Measurements from ENCODE around the gene NFKBIB.
"Not testable (repeated sequence)": the region's sequence is repeated elsewhere in the genome, so short reads cannot be mapped to it uniquely, and the experiment has no call there.

NFKBIB gene, protein sequence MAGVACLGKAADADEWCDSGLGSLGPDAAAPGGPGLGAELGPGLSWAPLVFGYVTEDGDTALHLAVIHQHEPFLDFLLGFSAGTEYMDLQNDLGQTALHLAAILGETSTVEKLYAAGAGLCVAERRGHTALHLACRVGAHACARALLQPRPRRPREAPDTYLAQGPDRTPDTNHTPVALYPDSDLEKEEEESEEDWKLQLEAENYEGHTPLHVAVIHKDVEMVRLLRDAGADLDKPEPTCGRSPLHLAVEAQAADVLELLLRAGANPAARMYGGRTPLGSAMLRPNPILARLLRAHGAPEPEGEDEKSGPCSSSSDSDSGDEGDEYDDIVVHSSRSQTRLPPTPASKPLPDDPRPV

DNA sequence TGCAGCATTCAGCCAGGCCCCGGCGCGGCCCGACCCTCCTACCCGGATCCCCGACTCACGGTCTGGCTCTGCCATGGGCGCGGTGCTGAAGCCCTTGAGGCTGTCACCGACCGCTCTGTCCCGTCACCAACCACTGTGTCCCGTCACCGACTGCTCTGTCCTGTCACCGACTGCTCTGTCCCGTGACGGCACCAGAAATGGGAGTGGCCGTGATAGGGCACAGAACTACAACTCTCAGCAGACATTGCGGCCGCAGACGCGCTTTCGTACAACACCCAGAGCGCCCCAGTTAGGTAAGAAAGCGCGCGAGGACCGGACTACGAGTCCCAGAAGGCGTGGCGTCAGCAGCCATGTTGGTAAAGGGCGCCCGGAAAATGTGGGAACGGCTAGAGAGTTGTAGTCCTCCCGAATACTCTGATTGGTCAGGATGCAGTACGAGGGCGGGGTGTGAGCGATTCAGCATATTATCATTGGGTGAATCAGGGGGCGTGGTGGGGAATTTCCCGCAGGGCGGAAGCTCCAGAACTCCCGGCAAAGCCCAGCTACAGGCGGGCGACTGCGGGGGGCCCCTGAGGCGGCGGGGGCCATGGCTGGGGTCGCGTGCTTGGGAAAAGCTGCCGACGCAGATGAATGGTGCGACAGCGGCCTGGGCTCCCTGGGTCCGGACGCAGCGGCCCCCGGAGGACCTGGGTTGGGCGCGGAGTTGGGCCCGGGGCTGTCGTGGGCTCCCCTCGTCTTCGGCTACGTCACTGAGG, at the start of gene NFKBIB, which contains the start of gene SIRT2:
TSS of gene NFKBIB (plus strand) at position 523 of the 755 bp plus-strand sequence. CDS start at position 587, 64 bp downstream.
TSS of gene SIRT2 (minus strand) at position 172 of the 755 bp plus-strand sequence. CDS start at position 75, 97 bp downstream.
- DNase-seq (ENCODE audit: low read depth in 1 of 2, low spot score in 1 of 2) = peak; percentile 92 to 95

DNA sequence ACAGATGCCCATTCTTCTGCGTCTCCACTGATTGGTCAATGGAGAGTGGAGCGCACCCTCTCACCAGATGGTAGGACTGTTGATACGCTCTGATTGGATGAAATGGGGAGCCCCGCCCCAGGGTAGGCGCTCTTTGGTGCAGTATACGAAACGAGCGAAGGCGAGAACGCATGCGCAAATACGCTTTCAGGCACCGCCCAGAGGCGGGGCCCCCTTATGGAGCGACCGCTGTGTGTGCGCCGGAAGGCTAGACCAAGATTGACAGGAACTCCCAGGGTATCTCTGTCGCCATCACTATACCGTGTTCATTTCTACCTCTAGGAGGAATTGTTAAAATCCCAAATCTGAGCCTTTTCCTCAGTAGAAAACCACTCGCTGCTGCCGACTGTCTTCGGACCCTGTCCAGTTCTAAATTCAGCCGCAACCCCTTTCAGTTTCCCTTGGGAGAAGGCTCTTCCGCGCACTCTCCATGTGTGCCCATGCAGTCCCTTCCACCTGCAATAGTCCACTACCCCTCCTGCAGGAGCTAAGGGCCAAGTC, 49.3 kb upstream of the NFKBIB start:
- peak; percentile 96 to 97 for DNase-seq (ENCODE audit: low read depth in 1 of 2, low spot score in 1 of 2)

DNA sequence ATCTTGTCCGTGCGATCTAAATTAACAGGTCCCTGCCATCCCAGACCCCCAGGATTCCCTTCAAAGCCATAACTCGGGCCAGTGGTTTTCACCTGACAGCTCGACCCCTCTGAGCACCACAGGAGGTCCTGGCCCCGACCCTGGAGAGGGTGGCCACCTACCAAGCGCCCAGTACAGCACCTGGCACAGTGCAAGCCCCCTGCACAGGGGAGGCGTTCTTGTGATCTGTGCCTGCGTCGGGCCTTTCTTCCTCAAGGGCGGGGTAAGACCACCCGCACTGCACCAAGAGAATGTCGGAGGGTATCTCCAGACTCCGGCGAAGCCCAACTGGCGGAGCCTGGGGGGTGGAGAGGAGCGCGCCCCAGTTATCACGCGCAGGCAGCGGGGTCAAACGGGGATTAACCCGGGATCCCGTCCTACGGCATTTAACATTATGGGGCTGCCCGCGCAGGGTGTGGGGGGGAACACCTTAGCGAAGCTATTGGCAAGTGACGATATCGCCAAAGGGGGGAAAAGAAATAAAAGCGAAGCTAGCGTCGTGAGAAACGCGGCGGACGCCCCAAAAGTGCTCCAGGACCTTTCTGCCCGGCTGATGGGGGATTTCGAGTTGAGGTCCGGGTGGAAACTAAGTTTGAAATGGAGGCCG, 48.7 kb upstream of the NFKBIB start:
- DNase-seq (ENCODE audit: low read depth in 1 of 2, low spot score in 1 of 2) = peak in 1 of 2 donors; percentile 24

DNA sequence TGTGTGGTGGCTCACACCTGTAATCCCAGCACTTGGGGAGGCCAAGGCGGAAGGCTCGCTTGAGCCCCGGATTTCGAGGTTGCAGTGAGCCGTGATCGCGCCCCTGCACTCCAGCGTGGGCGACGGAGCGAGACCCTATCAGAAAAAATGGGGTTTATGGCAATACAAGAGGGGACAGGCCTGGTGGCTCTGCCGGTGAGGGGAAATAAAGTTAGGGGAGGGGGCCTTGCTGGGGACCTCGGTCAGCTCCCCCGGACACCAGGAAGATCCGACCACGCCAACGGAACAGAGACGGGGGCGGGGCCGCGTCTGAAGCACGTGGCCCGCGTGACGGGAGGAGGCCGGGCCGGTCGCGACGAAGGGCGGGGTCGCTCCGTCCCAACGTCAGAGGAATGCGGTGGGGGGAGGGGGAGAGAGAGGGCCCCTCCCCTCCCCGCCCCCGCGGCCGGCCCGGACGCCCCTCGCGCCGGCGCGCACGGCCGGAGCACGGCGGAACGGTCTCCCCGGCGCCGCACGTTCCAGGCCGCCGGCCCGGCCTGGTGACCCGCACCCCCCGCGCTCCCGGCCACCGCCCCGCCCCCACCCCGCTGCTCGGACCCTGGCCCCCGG, 48.0 kb upstream of the NFKBIB start:
- peak; percentile 78 to 85 for DNase-seq (ENCODE audit: low read depth in 1 of 2, low spot score in 1 of 2)

DNA sequence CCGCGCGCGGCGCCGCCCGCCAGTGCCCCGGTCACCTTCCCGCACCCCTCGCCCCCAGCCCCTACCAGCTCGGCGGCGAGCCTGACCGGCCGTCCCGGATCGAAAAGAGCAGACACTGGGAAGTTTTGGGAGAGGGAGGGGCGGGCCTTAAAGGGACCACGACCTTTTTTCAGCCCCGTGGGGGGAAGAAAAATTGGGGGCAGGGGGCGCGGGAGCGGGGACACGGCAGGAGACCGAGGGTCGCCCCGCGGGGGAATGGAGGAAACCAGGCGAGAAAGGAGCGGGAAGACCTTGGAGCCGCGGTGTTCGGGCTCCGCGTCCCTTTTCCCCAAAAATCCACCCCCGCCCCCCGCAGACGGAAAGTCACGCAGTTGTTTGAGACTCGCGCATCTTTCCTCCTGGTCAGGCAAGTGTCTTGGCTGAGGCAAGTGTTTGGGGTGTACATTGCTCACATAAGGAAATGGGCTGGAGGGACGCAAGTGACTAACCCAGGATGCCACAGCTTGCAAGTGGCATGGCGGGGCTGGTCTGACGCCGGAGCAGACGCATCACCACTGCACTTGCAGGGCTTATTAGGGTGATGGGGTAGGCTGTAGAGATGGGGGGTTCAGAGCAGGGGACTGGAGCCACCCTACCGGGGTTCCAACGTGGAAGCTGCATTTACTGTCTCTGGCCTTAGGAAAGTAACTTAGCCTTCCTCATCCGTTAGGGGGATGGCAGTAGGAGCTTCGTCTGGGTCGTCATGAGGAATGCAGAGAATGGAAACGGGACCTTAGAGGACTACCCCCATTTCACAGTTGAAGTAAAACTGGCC, 47.3 kb upstream of the NFKBIB start:
- peak; percentile 27 to 30 for DNase-seq (ENCODE audit: low read depth in 1 of 2, low spot score in 1 of 2)

DNA sequence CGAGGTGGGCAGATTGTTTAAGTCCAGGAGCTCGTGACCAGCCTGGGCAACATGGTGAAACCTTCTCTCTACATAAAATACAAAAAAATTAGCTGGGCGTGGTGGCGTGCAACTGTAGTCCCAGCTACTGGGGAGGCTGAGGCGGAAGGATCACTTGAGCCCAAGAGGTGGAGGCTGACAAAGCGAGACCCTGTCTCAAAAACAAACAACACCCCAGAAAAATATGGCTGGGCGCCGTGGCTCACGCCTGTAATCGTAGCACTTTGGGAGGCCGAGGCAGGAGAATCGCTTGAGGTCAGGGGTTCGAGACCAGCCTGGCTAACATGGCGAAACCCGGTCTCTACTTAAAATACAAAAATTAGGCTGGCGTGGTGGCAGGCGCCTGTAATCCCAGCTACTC, 46.6 kb upstream of the NFKBIB start:
- no peak for DNase-seq (ENCODE audit: low read depth in 1 of 2, low spot score in 1 of 2)

DNA sequence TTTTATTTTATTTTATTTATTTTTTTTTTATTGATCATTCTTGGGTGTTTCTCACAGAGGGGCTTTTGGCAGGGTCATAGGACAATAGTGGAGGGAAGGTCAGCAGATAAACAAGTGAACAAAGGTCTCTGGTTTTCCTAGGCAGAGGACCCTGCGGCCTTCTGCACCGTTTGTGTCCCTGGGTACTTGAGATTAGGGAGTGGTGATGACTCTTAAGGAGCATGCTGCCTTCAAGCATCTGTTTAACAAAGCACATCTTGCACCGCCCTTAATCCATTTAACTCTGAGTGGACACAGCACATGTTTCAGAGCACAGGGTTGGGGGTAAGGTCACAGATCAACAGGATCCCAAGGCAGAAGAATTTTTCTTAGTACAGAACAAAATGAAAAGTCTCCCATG, 44.8 kb upstream of the NFKBIB start:
- DNase-seq (ENCODE audit: low read depth in 1 of 2, low spot score in 1 of 2) = not testable (repeated sequence)

DNA sequence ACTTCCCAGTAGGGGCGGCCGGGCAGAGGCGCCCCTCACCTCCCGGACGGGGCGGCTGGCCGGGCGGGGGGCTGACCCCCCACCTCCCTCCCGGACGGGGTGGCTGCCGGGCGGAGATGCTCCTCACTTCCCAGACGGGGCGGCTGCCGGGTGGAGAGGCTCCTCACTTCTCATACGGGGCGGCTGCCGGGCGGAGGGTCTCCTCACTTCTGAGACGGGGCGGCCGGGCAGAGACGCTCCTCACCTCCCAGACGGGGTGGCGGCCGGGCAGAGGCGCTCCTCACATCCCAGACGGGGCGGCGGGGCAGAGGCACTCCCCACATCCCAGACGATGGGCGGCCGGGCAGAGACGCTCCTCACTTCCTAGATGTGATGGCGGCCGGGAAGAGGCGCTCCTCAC, 44.0 kb upstream of the NFKBIB start:
- not testable (repeated sequence) for DNase-seq (ENCODE audit: low read depth in 1 of 2, low spot score in 1 of 2)

DNA sequence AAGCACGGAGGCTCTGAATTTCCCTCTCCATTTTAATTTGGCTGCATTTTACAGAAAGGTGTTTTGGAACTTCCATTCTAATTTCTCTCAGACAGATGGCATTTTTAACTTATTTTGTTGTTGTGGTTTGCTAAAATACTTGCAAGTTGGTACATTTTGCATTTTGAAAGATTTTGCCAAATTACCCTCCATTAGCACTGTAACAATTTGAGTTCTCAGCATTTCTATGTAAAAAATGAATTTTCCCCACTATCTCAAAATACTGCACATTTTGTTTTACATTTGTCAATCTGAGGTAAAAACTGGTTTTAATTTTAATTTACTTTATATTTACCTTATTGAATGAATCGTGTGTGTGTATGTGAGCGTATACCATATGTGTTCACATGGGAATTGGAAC, 43.0 kb upstream of the NFKBIB start:
- DNase-seq (ENCODE audit: low read depth in 1 of 2, low spot score in 1 of 2) = no peak

DNA sequence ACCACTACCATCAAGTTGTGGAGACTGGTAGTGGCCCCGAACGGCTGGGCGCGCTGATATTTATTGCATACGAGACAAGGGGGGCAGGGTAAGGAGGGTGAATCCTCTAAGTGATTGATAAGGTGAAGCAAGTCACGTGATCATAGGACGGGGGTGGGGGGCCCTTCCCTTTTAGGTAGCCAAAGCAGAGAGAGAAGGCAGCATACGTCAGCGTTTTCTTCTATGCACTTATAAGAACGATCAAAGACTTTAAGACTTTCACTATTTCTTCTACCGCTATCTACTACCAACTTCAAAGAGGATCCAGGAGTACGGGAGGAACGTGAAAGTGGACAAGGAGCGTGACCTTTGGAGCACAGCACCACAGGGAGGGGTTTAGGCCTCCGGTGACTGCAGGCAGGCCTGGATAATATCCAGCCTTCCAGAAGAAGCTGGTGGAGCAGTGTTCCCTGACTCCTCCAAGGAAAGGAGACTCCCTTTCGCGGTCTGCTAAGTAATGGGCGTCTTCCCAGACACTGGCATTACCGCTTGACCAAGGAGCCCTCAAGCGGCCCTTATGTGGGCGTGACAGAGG, 40.1 kb upstream of the NFKBIB start:
- not testable (repeated sequence) for DNase-seq (ENCODE audit: low read depth in 1 of 2, low spot score in 1 of 2)

DNA sequence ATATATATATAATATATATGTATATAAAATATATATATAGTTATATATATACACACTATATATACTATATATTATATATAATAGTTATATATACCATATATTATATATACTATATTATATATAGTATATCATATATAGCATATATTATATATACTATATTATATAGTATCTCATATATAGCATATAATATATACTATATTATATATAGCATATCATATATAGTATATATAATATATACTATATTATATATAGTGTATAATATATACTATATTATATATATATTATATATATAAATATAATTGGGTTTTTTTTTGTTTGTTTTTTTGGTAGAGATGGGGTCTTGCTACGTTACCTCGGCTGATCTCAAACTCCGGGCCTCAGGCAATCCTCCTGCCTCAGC, 38.4 kb upstream of the NFKBIB start:
- no peak for DNase-seq (ENCODE audit: low read depth in 1 of 2, low spot score in 1 of 2)

DNA sequence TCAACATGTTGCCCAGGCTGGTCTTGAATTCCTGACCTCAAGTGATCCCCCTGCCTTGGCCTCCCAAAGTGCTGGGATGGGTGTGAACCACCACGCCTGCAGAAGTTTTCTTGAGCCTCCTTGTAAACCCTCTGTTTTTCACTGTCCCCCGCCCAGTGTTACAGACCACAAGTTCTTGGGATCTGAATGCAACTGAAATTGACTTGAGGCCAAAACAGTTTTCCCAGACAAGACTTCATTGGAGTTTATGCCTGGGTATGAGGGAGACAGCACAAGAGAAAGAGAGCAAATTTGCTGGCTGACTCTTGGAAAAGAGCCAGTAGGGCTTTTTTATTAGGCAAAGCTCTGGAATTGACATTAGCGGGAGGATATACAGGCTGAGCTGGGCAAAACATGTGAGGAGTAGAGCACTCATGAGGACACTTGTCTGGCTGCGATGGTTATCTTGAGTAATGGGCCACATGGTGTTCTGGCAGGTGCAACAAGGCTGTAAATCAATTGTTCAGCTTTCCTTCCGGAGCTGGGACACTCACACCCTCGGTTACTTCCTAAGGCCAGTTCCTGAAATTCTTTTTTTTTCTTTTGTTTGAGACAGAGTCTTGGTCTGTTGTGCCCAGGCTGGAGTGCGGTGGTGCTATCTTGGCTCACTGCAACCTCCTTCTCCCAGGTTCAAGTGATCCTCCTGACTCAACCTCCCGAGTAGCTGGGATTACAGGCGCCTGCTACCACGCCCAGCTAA, 37.3 kb upstream of the NFKBIB start:
- DNase-seq (ENCODE audit: low read depth in 1 of 2, low spot score in 1 of 2) = no peak

DNA sequence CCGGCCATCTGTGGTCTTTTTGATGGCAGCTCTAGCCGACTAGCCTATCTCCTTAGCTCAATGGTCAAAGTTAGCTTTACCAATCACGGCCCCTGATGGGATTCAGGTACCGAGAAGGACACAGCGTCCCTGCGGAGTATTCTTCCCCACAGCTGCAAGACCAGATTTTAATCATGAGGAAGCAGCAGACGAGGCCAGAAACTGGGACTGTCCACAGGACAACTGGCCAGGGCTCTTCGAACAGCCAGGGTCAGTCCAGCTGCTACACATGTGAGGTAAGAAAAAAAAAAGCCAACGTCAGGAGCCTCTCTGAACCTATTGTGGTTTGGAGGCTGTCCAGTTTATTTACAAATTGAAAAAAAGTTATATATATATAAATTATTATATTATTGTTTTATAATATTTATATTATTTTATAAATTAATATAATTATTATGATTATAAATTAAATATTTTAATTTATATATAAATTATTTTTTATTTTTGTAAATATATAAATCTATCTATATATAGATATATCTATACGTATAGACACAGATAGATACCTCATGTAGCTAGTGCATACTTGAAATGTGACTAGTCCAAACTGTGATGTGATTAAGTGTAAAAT, 32.5 kb upstream of the NFKBIB start:
- no peak for DNase-seq (ENCODE audit: low read depth in 1 of 2, low spot score in 1 of 2)

DNA sequence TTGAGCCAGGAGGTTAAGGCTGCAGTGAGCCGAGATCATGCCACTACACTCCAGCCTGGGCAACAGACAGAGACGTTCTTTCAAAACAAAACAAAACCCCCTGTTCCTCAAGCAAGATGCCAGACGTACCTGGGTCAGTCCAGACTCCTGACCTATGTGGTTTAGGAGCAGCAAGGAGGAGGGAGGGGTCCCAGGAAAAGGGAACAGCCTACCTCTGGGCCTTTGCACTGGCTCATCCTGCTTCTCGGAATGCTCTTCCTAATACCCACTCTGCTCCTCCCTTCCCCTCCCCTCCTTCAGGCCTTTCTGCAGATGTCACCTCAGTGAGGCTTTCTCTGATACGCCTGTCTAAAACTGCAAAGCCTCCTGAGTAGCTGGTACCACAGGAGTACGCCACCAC, 31.2 kb upstream of the NFKBIB start:
- no peak for DNase-seq (ENCODE audit: low read depth in 1 of 2, low spot score in 1 of 2)

DNA sequence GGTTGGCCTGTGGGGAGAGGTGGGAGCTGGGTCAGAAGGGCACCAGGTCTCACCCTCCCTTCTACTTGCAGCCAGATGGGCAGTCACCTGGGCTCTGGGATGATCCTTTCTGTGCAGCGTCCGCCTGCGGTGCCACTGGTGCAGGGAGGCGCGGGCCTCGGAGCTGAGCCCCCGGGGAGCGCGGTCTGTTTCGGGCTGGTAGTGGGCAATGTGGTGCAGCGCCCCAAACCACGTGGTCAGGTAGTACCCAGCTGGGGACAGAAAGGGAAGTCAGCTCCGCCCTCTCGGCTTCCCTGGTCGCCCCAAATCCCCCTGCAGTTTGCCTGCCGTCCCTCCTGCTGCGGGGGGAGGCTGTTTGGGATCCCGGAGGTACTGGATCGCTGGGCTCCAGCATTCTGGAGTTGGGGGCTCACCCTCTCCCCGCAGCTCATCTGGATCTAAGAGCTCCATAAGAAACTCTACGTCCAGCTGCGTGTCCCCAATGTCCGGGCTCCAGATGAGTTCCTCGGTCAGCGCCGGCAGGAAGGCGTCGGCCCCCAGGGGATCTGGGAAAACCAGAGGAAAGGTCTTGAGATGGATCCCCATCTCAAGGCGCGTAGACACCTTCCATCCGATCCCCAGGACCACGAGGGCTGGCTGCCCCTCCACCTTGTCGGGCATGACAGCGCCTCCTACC, 30.5 kb upstream of the NFKBIB start:
- DNase-seq (ENCODE audit: low read depth in 1 of 2, low spot score in 1 of 2) = no peak

DNA sequence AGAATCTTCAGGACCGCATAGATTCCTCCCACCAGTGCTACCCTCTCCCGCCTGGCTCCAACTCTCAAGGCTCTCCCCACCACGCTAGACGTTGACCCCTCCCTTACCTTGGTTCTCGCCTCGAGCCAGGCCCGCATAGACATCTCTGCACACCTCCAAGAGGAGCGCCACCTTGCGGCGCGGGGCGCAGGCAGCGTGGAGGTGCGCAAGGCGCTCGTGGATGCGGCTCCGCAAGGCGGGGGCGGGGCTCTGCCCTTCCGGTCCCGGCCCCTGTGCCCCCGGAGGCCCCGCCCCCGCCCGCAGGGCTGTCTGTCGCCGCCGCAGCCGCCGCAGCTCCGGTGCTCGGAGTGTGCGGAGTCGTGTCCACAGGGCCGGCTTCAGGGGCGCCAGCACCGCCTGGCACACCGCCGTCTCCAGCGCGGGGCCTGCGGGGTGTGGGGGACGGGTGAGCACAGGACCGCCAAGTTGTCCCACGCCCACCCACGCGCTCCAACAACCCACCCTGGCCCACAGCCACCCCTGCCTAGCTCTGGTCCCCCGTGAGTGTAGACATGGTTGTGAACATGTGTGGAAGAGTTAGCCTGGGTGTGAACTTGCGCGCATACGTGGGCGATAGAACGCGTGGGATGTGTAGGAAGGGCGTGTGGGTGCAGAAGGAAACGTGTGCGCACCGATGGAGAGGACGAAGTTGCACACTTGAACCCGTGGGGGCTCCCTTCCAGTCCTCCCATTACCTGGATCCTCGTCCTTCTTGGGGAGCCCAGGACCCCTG, 29.7 kb upstream of the NFKBIB start:
- peak; percentile 88 to 94 for DNase-seq (ENCODE audit: low read depth in 1 of 2, low spot score in 1 of 2)

DNA sequence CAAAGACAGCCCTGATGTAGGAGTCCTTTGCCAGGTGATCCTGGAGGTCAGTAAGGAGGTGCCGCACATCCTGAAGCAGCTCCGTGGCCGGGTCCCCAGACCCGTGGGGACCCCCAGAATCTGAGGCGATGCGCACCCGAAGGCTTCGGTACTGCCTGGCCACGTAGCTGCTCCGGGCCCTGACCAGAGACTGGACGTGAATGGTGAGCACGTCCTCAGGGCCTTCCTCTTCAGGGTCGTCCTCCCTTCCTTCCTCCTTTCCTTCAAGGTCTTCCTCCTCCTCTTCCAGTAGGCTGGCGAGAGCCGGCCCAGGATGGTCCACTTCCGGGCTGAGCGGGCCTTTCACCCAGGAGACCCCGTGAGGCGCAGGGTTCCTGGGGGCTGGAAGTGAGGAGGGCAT, 29.2 kb upstream of the NFKBIB start:
- no peak for DNase-seq (ENCODE audit: low read depth in 1 of 2, low spot score in 1 of 2)

Measured in stimulated activated CD4-positive, alpha-beta T cell treated with anti-CD3 and anti-CD28 coated beads, Interleukin-15, amount 100 ng/mL, for 1 hour (primary cell).